COR-L47 (cell line): ENCODE results near the gene F2RL2.
A peak's percentile ranks its signal among the peaks of the same experiment; 100 is the strongest.

ENCODE experiments used
- DNase-seq: peaks from one replicate; lab custom pipeline; 2025; lab: John Stamatoyannopoulos, UW

The F2RL2 gene, protein sequence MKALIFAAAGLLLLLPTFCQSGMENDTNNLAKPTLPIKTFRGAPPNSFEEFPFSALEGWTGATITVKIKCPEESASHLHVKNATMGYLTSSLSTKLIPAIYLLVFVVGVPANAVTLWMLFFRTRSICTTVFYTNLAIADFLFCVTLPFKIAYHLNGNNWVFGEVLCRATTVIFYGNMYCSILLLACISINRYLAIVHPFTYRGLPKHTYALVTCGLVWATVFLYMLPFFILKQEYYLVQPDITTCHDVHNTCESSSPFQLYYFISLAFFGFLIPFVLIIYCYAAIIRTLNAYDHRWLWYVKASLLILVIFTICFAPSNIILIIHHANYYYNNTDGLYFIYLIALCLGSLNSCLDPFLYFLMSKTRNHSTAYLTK

DNA sequence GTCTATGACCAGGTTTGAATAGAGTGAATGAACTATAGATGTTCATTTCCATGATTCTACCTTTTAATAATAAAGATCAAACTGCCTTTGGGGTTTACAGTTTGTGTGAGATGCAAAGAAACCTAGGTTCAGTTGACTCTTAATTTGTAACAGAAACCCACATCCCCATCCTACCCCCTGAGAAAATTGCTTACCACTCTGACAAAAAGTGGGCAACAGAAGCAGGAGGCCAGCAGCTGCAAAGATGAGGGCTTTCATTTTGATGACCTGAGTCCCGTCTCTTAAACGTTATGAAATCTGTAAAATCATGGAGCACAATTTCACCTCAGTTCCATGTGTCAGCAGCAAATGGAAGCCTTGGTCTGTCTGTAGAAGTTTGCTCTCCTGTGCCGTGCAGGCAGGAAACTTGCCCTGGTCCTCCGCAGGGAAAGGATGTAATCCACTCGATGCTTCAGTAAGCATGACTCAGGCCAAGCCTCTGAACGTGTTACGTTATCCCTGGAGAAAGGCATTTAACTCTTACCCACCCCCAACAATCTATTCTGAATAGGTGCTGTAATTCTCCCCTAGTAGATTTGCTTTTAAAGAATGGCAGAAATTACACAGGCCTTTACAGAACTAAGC lies at the start of gene F2RL2:
Gene F2RL2, minus strand, starts transcription at position 431 of the 624 bp plus-strand sequence. Its CDS starts 173 bp downstream, at position 258.
- DNase-seq, result no peak

DNA sequence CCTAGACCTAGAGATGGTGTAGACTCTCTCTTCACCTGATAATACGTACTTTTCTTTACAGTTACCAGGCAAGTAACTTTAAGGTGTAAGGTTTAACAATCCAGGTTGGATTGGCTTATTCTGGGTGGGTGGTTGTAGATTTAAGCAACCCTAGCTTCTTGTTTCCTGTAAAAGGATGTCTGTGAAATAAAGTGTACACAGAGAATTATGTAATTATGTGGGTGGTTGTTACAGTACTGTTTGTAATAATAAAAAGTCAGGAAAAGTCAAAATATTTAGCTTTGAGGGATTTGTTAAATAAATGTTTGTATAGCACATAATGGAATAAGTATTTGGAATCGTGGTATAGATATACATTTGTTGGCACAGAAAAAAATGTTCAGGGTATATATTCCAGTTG lies 49.0 kb upstream of the F2RL2 start:
- DNase-seq, result no peak

- DNase-seq, result no peak
These were observed 47.3 kb upstream of the F2RL2 start for GRCh38 chr5:76670508-76670907.

GRCh38 chr5:76669245-76669644 lies 46.0 kb upstream of the F2RL2 start:
- no peak for DNase-seq

DNA sequence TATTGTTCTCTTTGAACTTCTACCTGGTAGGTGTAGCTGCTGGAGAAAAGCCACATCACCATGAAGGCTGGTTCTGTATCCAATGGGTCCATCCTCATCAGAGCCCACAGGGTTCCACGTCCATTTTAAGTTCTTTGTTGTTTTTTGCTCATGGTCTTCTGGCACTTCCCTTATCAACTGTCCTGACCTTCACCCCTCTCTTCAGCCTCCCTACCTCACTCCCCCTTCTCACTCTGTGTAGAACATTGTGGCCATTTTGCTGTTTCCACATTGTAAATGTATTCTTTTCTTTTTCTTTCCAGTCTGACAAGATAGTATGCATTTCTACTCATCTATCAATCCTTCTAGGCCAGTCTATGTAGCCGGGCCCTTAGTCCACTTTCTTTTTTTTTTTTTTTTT lies 44.3 kb upstream of the F2RL2 start:
- DNase-seq, result no peak

DNA sequence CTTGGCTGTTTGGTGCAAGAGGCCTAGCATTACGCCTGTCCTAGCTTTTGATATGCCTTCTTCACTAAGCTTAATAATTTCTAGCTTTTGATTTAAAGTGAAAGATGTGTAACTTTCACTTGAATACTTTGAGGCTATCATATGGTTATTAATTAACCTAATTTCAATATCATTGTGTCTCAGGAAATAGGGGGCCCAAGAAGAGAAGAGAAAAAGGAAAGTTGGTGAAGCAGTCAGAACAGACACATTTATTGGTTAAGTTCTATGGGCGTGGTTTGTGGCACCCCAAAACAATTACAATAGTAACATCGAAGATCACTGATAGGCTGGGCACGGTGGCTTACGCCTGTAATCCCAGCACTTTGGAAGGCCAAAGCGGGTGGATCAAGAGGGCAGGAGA lies 40.9 kb upstream of the F2RL2 start:
- DNase-seq, result no peak

GRCh38 chr5:76663573-76663972 lies 40.4 kb upstream of the F2RL2 start:
- no peak for DNase-seq

GRCh38 chr5:76662521-76662920 lies 39.3 kb upstream of the F2RL2 start:
- no peak for DNase-seq

- no peak for DNase-seq
These were observed 37.2 kb upstream of the F2RL2 start for GRCh38 chr5:76660360-76660759.

DNA sequence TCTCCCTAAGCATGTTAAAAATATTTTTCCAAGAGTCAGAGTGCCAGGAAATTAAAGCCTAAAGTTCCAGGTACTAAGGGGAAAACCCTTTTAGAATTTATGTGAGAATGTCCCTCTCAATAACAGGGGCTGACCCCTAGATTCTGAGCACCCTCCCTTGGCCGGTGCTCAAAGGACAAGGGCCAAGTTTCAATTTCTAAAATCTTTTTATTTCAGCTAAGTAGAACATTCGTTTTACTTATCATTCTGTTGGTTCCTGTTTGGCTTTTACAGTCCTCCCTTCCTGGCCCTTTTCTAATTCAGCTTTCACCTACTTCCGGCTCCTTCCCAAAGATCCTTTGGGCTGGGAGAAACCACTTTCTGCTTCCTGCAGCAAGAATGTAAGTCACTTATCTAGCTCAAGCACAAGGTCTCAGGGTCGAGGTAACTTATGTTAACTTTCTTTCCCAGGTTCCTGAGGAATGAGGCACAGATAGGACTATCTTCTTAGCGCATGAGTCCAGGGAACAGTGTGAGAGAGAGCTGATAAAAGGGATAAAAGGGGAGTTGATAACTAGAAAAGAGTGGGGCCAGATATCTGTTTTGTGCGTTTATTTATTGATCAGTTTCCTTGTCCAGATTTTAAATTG lies 34.6 kb upstream of the F2RL2 start:
- DNase-seq, result no peak

- no peak for DNase-seq
These were observed 33.9 kb upstream of the F2RL2 start for GRCh38 chr5:76657091-76657490.

- no peak for DNase-seq
These were observed 29.7 kb upstream of the F2RL2 start for GRCh38 chr5:76652809-76653414.

GRCh38 chr5:76649140-76649539 lies 25.9 kb upstream of the F2RL2 start:
- no peak for DNase-seq

- DNase-seq, result no peak
These were observed 20.2 kb upstream of the F2RL2 start for GRCh38 chr5:76643371-76643770.

GRCh38 chr5:76642390-76643040 lies 19.3 kb upstream of the F2RL2 start:
- DNase-seq, result no peak

DNA sequence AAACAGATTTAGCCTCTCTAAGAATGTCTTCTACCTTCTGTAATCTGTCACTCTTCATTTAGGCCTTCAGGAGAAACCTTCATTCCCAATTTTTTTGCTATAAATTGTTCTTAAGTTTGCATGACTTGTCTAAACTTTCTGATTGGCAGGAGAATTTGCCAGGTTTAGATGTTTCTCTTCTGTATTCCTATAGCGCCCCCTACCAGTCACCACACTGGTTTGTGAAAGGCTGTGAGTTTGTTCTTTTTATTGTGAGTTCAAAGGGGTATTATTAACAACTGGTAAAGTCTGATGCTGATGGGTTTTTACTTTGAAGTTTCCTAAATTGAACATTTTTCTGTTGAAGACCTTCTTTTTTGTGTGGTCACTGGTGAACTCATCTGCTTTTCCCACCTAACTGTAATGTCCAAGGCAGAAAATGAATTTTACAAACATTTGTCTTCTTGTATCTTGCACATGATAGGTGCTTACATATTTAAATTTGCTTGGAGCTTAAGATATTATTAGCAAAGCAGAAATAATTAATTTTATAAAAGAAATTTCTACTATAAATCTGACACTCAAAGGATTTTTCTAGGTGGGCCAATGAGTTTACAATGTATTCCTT lies 18.4 kb upstream of the F2RL2 start:
- peak; percentile 7 for DNase-seq

GRCh38 chr5:76638479-76638878 lies 15.3 kb upstream of the F2RL2 start:
- DNase-seq, result no peak

GRCh38 chr5:76637490-76637889 lies 14.3 kb upstream of the F2RL2 start:
- no peak for DNase-seq

DNA sequence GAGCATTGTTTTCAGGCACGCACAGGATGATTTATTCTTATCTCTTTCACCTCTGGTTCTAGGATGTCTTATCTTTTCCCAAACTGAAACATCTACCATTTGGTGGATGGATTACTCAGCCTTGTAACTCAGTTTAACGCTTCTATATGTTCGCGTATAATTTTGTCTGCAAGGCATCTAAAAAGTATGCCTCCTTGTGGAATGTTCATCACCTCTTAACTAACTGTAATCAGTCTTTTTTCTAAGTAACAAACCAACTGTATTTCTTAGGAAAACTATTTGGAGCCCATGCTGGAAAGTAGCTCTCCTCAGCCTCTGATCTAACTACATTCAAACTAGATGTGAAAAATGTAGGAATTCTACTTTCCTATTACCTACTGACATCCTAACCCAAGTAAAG lies 11.5 kb upstream of the F2RL2 start:
- no peak for DNase-seq

DNA sequence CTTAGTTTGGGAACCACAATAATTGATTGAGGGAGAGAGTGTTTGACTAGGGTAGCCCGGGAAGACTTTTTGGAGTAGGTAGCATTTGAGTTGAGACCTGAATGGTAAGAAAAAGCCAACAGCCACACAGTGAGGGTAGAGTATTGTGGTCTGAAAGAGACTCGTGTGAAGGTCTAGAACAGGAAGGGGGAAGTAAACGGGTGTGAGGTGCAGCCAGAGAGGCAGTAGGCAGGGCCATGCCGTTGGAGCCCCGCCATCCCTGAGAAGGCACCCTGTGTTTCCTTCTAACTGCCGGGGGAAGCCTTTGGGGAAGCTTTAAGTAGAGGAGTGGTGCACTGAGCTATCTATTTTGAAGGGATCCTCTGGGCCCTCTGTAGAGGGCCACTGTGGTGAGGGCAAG lies 3.5 kb upstream of the F2RL2 start:
- DNase-seq, result no peak

DNA sequence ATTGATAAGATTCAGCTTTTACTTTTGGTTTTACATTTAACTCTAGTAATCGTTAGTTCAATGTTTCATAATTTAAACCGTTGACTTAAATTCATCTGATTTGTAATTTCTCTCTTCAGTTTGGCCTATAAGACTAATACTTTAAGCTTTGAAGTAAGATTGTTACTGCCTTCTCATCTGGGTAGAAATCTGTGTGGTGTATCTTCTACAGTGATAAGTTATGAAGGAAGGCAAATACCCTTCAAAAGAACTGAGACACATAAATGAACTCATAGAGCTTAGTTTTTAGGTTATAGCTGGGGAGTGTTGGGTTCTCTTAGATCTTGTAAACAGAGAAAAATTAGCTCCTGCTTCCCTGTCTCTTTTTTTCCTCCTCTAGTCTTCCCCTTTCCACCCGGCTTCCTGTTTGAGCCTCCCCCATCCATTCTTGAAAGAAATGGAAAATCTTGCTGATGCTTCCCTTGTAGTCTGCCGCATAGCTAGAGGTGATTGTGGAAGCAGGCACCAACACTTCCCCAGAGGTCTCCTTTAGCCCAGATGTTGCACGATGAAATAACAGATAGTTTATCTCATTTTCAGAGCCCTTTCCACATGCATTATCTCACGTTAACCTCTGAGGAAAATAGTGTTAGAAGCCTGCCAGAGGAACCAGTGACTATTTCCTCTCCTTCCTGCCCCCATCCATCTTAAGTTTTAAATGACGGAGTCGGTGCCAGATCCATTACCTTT lies 2.0 kb upstream of the F2RL2 start:
- no peak for DNase-seq
